Tibial artery (tissue), 4 donors: ENCODE data around the gene INTS1.

Source experiments
- DNase-seq, 2 donors: peaks; one replicate each; pipeline ENCODE4 v3.0.0-alpha.2; 2019
- H3K27ac ChIP-seq, 2 donors: fragments of 200-600 bp; sonication (generic) in 1 of 2; 1 replicate in 1 of 2; 2 replicates in 1 of 2; pipeline ENCODE4 v1.5.1; 2018 to 2019; ENCODE audit warnings: mild to moderate bottlenecking in 1 of 2
- H3K27me3 ChIP-seq, 2 donors: fragments of 200-600 bp; sonication (generic) in 1 of 2; one replicate each; pipeline versions ENCODE4 v1.5.1 to v1.6.0; 2016 to 2019
- H3K36me3 ChIP-seq, 3 donors: fragments of 200-600 bp; sonication (generic) in 2 of 3; one replicate each; pipeline ENCODE4 v1.5.1; 2016 to 2019; ENCODE audit warnings: mild to moderate bottlenecking in 2 of 3
- H3K4me1 ChIP-seq, 4 donors: fragments of 200-600 bp; sonication (generic) in 2 of 4; 1 replicate in 3 of 4; 2 replicates in 1 of 4; pipeline ENCODE4 v1.5.1; 2016 to 2019
- H3K4me3 ChIP-seq, 2 donors: fragments of 200-600 bp; sonication (generic) in 1 of 2; 1 replicate in 1 of 2; 2 replicates in 1 of 2; pipeline ENCODE4 v1.5.1; 2018 to 2019; ENCODE audit warnings: mild to moderate bottlenecking in 2 of 2
- H3K9me3 ChIP-seq, 3 donors: fragments of 200-600 bp; sonication (generic) in 1 of 3; one replicate each; pipeline ENCODE4 v1.5.1; 2016 to 2019
- intact Hi-C: fragments of 100-400 bp; cut with DNase I; formaldehyde crosslinking; loops from one replicate; pipeline ENCODE4 v1.15.0; 2023; ENCODE audit warnings: low total_unique reads
- TF ChIP-seq, protein P1 (sequence below), 2 experiments: fragments of 200-600 bp in 1 of 2; fragments of 450-650 bp in 1 of 2; IDR thresholded peaks; one replicate each; pipeline ENCODE4 v1.5.1; 2017 to 2019; ENCODE audit warnings: antibody characterized with exemption in 2 of 2, mild to moderate bottlenecking in 1 of 2, moderate library complexity in 1 of 2

INTS1 gene

GRCh38 chr7:1532456-1533254, 28.5 kb upstream of the INTS1 start:
- Histone ChIP-seq H3K4me1 (peaks cover 21 to 56% (median 46%) of the 10 kb centered on the region in 4 donors), H3K27me3 (no peaks in the 10 kb centered on the region), H3K9me3 (no peaks in the 10 kb centered on the region), H3K4me3 (peak overlapping the region; percentile 73 to 81), H3K27ac (peak overlapping the region; percentile 99 to 100), H3K36me3 (peaks cover 0 to 8% (median 0%) of the 10 kb centered on the region in 3 donors)
- TF ChIP-seq, protein P1, sequence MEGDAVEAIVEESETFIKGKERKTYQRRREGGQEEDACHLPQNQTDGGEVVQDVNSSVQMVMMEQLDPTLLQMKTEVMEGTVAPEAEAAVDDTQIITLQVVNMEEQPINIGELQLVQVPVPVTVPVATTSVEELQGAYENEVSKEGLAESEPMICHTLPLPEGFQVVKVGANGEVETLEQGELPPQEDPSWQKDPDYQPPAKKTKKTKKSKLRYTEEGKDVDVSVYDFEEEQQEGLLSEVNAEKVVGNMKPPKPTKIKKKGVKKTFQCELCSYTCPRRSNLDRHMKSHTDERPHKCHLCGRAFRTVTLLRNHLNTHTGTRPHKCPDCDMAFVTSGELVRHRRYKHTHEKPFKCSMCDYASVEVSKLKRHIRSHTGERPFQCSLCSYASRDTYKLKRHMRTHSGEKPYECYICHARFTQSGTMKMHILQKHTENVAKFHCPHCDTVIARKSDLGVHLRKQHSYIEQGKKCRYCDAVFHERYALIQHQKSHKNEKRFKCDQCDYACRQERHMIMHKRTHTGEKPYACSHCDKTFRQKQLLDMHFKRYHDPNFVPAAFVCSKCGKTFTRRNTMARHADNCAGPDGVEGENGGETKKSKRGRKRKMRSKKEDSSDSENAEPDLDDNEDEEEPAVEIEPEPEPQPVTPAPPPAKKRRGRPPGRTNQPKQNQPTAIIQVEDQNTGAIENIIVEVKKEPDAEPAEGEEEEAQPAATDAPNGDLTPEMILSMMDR (IDR thresholded peaks at IDR 0.05): peak in 1 of 2 experiments; percentile 9
- intact Hi-C loops: no loop called here
- DNase-seq: peak; percentile 94 to 96

DNA sequence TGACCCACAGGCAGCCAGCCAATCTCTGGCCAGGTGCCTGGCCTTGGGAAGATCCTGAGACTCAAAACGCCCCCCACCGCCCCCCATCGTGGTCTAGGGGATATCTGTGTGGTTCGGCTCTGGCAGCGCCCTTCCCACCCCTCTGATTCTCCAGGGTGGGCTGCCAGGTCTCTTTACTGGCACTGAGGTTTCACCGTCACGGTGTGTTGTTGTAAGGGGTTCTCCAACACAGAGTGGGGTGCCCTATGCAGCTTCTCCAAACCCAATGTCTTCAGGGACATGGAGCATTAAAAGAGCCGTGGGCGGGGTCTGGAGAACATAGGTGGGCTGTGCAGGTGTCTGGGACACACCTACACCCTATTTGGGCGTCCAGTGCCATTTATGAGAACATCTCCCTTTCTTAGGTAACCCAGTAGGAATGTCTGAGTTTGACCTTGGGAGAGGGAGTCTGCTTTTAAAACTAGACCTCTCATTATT, 27.8 kb upstream of the INTS1 start:
- TF ChIP-seq, protein P1 (IDR thresholded peaks at IDR 0.05): no peak
- Histone ChIP-seq H3K4me3 (peak overlapping the region; percentile 73 to 81), H3K9me3 (no peaks in the 10 kb centered on the region), H3K36me3 (peaks cover 0 to 8% (median 0%) of the 10 kb centered on the region in 3 donors), H3K4me1 (peaks cover 21 to 54% (median 44%) of the 10 kb centered on the region in 4 donors), H3K27me3 (no peaks in the 10 kb centered on the region), H3K27ac (peak overlapping the region; percentile 99 to 100)
- DNase-seq: no peak
- intact Hi-C loops: no loop called here

- H3K4me3 ChIP-seq: peak overlapping the region; percentile 73 to 81
- intact Hi-C loops: no loop called here
- H3K4me1 ChIP-seq: peaks cover 21 to 48% (median 38%) of the 10 kb centered on the region in 4 donors
- H3K27me3 ChIP-seq: no peaks in the 10 kb centered on the region
- peaks cover 0 to 8% (median 0%) of the 10 kb centered on the region in 3 donors for H3K36me3 ChIP-seq
- no peaks in the 10 kb centered on the region for H3K9me3 ChIP-seq
- H3K27ac ChIP-seq: peak overlapping the region; percentile 99 to 100
- TF ChIP-seq, protein P1 (IDR thresholded peaks at IDR 0.05): no peak
- peak; percentile 59 to 82 for DNase-seq
Measured at GRCh38 chr7:1531263-1531978, 27.2 kb upstream of the INTS1 start.

- DNase-seq: no peak
- intact Hi-C loops: loop anchor here (1.0 kb wide), 1 partner anchor 18 kb away; no protein-coding TSS in a partner anchor
- Histone ChIP-seq H3K27ac (peak overlapping the region; percentile 99 to 100), H3K4me3 (peak overlapping the region; percentile 73 to 81), H3K9me3 (no peaks in the 10 kb centered on the region), H3K27me3 (no peaks in the 10 kb centered on the region), H3K4me1 (peaks cover 17 to 42% (median 33%) of the 10 kb centered on the region in 4 donors), H3K36me3 (peaks cover 0 to 8% (median 0%) of the 10 kb centered on the region in 3 donors)
- TF ChIP-seq, protein P1 (IDR thresholded peaks at IDR 0.05): no peak
Measured at GRCh38 chr7:1530946-1531262, 26.7 kb upstream of the INTS1 start.

- no peaks in the 10 kb centered on the region for H3K27me3 ChIP-seq
- intact Hi-C loops: loop anchor here (1.0 kb wide), 1 partner anchor 16 kb away; no protein-coding TSS in a partner anchor
- no peak overlapping the region for H3K4me3 ChIP-seq
- TF ChIP-seq, protein P1 (IDR thresholded peaks at IDR 0.05): no peak
- H3K36me3 ChIP-seq: no peaks in the 10 kb centered on the region
- H3K4me1 ChIP-seq: peaks cover 15 to 31% (median 26%) of the 10 kb centered on the region in 4 donors
- peak overlapping the region; percentile 99 to 100 for H3K27ac ChIP-seq
- peak in 1 of 2 donors; percentile 72 for DNase-seq
- no peaks in the 10 kb centered on the region for H3K9me3 ChIP-seq
Measured at GRCh38 chr7:1529383-1530116, 25.4 kb upstream of the INTS1 start.
